ENCODE data around the gene JAML. TPM values are rescaled to one million over a fixed set of nuclear protein-coding genes. Genes with fewer than 3 reads are reported as not detected.

The JAML gene
- total and polyA plus RNA-seq, 2 of the 13 experiments (the other 11 are each of a cell fraction or from before 2014, with no cell fraction given): 2.0 to 3.3 TPM

- TF ChIP-seq, protein P1, sequence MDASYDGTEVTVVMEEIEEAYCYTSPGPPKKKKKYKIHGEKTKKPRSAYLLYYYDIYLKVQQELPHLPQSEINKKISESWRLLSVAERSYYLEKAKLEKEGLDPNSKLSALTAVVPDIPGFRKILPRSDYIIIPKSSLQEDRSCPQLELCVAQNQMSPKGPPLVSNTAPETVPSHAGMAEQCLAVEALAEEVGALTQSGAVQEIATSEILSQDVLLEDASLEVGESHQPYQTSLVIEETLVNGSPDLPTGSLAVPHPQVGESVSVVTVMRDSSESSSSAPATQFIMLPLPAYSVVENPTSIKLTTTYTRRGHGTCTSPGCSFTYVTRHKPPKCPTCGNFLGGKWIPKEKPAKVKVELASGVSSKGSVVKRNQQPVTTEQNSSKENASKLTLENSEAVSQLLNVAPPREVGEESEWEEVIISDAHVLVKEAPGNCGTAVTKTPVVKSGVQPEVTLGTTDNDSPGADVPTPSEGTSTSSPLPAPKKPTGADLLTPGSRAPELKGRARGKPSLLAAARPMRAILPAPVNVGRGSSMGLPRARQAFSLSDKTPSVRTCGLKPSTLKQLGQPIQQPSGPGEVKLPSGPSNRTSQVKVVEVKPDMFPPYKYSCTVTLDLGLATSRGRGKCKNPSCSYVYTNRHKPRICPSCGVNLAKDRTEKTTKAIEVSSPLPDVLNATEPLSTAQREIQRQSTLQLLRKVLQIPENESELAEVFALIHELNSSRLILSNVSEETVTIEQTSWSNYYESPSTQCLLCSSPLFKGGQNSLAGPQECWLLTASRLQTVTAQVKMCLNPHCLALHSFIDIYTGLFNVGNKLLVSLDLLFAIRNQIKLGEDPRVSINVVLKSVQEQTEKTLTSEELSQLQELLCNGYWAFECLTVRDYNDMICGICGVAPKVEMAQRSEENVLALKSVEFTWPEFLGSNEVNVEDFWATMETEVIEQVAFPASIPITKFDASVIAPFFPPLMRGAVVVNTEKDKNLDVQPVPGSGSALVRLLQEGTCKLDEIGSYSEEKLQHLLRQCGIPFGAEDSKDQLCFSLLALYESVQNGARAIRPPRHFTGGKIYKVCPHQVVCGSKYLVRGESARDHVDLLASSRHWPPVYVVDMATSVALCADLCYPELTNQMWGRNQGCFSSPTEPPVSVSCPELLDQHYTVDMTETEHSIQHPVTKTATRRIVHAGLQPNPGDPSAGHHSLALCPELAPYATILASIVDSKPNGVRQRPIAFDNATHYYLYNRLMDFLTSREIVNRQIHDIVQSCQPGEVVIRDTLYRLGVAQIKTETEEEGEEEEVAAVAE (CRISPR knock-in tag; IDR thresholded peaks at IDR 0.05; ENCODE audit: borderline replicate concordance): no peak
- TF ChIP-seq IRF2 (CRISPR knock-in tag; IDR thresholded peaks at IDR 0.05): 0 out of 2 replicates have a peak, but pooled peaks have one; percentile 29
- TF ChIP-seq ZNF350 (CRISPR knock-in tag; IDR thresholded peaks at IDR 0.05; ENCODE audit: borderline replicate concordance, low read depth): peak; percentile 77; the same call in 1 of the 2 replicates
- TF ChIP-seq ARHGAP35 (CRISPR knock-in tag; IDR thresholded peaks at IDR 0.05; ENCODE audit: borderline replicate concordance): no peak
- no peak for TF ChIP-seq ESRRA (CRISPR knock-in tag; IDR thresholded peaks at IDR 0.05; ENCODE audit: low read depth)
- TF ChIP-seq, protein P2, sequence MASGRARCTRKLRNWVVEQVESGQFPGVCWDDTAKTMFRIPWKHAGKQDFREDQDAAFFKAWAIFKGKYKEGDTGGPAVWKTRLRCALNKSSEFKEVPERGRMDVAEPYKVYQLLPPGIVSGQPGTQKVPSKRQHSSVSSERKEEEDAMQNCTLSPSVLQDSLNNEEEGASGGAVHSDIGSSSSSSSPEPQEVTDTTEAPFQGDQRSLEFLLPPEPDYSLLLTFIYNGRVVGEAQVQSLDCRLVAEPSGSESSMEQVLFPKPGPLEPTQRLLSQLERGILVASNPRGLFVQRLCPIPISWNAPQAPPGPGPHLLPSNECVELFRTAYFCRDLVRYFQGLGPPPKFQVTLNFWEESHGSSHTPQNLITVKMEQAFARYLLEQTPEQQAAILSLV (CRISPR knock-in tag; IDR thresholded peaks at IDR 0.05; ENCODE audit: borderline replicate concordance): peak; percentile 88; the same call in 1 of the 2 replicates
- peak; percentile 71; the same call in 1 of the 2 replicates for TF ChIP-seq ZNF639 (CRISPR knock-in tag; conservative IDR thresholded peaks at IDR 0.05)
- no peak for TF ChIP-seq PAF1 (CRISPR knock-in tag; IDR thresholded peaks at IDR 0.05)
- TF ChIP-seq ZNF33A (CRISPR knock-in tag; IDR thresholded peaks at IDR 0.05; ENCODE audit: borderline replicate concordance): no peak
- TF ChIP-seq, protein P3, sequence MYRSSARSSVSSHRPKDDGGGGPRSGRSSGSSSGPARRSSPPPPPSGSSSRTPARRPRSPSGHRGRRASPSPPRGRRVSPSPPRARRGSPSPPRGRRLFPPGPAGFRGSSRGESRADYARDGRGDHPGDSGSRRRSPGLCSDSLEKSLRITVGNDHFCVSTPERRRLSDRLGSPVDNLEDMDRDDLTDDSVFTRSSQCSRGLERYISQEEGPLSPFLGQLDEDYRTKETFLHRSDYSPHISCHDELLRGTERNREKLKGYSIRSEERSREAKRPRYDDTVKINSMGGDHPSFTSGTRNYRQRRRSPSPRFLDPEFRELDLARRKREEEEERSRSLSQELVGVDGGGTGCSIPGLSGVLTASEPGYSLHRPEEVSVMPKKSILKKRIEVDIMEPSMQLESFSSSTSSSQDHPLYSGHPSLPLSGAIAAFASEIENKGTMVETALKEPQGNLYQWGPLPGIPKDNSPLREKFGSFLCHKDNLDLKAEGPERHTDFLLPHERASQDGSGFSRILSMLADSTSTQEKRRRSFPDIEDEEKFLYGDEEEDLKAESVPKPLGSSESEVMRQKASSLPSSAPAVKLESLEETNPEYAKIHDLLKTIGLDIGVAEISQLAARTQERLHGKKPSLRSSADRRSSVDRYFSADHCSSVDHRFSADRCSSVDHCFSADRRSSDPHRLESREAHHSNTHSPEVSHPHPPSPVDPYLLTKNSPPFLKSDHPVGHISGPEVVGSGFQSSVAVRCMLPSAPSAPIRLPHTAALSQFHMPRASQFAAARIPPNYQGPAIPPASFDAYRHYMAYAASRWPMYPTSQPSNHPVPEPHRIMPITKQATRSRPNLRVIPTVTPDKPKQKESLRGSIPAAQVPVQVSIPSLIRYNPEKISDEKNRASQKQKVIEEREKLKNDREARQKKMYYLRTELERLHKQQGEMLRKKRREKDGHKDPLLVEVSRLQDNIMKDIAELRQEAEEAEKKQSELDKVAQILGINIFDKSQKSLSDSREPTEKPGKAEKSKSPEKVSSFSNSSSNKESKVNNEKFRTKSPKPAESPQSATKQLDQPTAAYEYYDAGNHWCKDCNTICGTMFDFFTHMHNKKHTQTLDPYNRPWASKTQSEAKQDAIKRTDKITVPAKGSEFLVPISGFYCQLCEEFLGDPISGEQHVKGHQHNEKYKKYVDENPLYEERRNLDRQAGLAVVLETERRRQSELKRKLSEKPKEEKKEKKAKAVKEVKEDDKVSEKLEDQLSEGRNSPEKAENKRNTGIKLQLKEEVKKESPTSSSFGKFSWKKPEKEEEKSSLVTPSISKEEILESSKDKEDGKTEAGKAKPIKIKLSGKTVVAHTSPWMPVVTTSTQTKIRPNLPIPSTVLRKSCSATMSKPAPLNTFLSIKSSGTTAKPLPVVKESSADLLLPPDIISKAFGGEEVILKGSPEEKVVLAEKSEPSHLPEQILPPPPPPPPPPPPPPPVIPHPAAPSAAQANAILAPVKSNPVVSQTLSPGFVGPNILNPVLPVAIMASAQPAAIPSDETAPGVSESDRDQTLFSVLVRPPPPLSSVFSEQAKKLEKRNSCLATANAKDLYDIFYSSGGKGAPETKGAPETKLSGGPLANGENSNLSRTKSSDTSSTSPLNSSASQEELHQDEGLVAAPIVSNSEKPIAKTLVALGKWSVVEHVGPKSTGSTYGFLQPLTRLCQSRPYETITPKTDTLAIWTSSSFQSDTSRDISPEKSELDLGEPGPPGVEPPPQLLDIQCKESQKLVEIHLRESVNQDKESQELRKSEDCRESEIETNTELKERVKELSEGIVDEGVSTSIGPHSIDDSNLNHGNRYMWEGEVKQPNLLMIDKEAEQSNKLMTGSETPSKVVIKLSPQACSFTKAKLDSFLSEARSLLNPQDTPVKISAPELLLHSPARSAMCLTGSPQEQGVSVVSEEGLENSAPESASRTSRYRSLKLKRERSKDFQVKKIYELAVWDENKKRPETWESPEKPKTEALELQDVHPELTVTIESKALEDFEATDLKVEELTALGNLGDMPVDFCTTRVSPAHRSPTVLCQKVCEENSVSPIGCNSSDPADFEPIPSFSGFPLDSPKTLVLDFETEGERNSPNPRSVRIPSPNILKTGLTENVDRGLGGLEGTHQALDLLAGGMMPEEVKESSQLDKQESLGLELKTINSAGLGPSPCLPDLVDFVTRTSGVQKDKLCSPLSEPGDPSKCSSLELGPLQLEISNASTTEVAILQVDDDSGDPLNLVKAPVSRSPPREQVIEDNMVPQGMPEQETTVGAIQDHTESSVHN (CRISPR knock-in tag; IDR thresholded peaks at IDR 0.05): no peak
Observed at GRCh38 chr11:118251858-118252652, 27.2 kb upstream of the JAML start, which contains the start of gene MPZL3 (continued).
